Measurements from ENCODE around the gene VIT.

VIT gene, protein sequence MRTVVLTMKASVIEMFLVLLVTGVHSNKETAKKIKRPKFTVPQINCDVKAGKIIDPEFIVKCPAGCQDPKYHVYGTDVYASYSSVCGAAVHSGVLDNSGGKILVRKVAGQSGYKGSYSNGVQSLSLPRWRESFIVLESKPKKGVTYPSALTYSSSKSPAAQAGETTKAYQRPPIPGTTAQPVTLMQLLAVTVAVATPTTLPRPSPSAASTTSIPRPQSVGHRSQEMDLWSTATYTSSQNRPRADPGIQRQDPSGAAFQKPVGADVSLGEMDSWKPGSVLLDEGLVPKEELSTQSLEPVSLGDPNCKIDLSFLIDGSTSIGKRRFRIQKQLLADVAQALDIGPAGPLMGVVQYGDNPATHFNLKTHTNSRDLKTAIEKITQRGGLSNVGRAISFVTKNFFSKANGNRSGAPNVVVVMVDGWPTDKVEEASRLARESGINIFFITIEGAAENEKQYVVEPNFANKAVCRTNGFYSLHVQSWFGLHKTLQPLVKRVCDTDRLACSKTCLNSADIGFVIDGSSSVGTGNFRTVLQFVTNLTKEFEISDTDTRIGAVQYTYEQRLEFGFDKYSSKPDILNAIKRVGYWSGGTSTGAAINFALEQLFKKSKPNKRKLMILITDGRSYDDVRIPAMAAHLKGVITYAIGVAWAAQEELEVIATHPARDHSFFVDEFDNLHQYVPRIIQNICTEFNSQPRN

GRCh38 chr2:36696533-36696932, at the start of gene VIT:
TSS of gene VIT (plus strand) at chr2:36696707. CDS start at chr2:36716371, 19,664 bp downstream.
- no peak for TF ChIP-seq CTCF (conservative IDR thresholded peaks at IDR 0.05)
- no peak within 1 kb of the TSS for H3K27ac ChIP-seq

- TF ChIP-seq CTCF (conservative IDR thresholded peaks at IDR 0.05): no peak
- H3K27ac ChIP-seq: no peak overlapping the region
Observed at GRCh38 chr2:36650031-36650829, 46.3 kb upstream of the VIT start.

GRCh38 chr2:36653155-36653554, 43.4 kb upstream of the VIT start:
- H3K27ac ChIP-seq: no peak overlapping the region
- no peak for TF ChIP-seq CTCF (conservative IDR thresholded peaks at IDR 0.05)

DNA sequence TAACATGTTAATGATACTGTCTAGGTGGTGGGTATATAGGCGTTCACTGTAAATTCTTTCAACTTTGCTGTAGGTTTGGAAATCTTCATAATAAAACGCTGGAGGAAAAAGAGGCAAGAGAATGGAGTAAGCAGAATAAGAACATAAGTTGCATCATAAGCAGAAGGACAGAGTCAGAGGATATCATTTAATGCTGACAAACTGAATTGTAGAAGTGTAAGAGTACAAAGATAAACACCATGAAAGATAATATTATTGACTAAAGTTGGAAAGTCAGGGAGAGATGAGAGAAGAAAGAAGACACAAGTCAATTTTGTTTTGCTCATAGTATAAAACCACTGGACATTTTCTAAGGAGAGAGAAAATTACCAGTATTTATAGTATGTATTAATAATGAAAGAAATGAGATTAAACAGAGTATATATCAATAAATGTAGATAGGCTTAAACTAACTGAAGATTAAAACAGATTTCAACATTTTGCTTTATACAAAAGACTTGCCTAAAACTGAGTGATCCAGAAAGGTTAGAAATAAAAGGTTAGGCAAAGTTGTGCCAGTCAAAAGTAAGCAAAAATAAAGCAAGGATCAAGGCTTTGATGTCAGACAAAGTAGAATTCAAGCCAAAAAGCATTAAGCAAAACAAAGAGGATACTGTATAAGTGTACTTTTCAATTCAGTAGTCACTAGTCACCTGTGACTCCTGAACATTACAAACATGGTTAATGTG, 42.4 kb upstream of the VIT start:
- H3K27ac ChIP-seq: no peak overlapping the region

DNA sequence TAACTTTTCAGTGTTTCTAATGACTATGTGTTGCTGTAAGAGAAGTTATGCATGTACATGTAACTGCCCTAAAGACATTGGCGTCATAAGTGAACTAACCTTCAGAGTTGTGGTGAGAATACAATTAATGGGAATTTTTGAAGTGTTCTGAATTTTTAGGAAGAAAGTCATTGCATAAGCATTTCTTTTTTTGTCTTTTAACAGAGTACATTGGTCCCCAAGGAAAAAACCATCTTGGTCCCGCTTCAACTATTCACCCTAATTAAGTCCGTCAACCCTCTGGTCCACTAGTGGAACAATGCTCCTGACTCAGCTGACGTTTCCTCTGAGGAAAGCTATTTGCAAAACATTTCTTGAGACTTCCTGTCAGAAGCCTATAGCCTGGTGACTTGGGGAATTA, 41.1 kb upstream of the VIT start:
- no peak overlapping the region for H3K27ac ChIP-seq
- TF ChIP-seq CTCF (conservative IDR thresholded peaks at IDR 0.05): no peak

More for the DNA sequence above, 42.4 kb upstream of the VIT start:
- no peak for TF ChIP-seq CTCF (conservative IDR thresholded peaks at IDR 0.05)

DNA sequence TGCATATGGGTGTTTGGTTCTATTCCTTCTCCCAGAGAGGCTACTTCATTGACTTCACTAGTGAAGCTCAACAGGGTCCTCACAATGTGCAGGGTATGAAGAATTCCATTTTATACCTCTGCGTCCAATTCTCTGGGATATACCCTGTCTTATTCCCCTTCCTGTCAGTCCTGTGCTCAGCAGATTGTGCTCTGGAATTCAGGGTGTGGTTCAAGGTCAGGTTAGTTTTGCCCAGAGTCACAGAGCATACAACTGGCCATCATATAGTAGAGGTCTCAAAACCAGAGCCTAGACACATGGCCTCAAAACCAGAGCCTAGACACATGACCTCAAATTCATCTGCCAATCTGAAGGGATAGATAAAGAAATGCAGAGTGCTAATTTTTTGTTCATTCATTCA, 38.8 kb upstream of the VIT start:
- no peak for TF ChIP-seq CTCF (conservative IDR thresholded peaks at IDR 0.05)
- H3K27ac ChIP-seq: no peak overlapping the region

Measured in VCaP (cell line).